HG02884 (cell line): Measurements from ENCODE around the gene RHBDD2.
"Not testable (repeated sequence)": the region's sequence is repeated elsewhere in the genome, so short reads cannot be mapped to it uniquely, and the experiment has no call there.

Experiments
- ATAC-seq: cut with Tn5 transposase; IDR thresholded peaks from one replicate; pipeline ENCODE4 v1.9.1; 2021; ENCODE audit warnings: mild to moderate bottlenecking, moderate library complexity; ENCODE audit not compliant: unreplicated experiment

Gene RHBDD2

DNA sequence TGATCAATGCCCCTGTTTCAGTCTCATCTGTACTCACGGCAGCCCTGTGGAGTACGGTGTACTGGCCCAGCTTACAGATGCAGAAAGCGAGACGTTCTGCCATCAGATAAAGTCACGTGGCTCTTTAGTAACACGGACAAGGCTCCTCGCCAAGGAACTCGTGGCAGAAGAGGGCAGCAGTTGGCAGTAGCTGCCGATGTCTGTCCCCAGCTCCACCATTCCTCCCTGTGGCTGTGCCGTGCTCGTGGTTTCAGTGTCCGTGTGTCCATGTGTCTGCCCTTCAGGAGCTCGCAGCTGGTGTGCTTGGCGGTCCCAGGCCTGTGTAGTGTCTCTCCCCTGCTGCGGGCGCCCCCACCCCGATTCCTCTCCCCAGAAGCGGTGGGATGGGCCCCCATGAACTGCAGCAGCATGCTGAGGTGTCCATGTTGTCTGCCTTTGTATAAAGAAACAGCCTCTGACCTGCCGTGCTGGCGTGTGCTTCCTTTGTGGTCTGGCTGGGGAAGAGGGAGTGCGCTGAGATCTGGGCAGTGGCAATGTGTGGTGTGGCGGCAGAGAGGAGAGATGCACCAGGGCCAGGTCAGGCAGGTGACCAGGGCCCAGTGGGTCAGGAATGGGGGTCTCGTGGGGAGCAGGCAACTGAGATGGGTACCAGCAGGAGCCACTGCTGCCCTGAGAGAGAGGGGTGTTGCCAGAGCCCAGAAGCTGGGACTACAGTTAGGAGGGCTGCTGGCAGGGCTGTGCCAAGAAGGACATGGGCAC lies 9.8 kb downstream of the RHBDD2 start:
- ATAC-seq, result no peak

DNA sequence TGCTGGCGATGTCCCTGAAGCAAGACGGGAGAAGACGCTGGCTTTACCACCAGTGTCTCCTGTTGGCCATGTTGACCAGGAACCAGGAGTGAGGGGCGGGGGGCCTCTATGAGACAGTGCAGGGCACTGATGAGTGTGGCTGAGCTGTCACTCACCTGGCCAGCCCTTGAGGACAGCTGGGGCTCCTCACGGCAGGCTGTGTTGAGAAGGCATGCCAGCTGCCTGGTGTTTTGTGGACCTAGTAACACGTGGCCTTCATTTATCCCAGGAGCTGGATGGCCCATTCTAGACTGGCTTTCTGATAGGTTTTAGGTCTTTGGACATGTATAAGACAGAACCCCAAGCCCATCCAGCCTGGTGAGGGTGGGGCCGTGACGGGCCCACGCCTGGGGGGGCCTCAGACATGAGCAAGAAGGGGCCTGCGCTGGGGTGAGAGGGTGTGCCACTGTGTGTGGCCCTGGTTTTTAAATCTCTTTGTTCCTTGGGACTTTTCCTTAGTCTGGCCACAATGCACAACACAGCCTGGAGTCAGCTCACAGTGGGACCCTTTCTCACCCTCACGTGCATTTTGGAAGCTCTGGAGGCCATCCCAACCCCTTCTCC lies 10.5 kb downstream of the RHBDD2 start:
- no peak for ATAC-seq

DNA sequence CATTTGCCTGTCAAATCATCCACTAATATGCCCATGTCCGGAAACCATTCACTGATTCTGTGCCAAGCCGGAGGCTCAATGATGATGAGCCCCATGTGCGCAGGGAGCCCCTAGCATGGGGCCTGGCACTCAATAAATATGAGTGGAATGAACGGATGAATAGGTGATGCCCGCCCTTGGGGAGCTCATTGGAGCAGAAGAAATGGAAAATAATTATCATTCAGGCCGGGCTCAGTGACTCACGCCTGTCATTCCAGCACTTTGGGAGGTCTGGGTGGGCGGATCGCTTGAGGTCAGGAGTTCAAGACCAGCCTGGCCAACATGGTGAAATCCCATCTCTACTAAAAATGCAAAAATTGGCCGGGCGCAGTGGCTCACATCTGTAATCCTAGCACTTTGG lies 11.0 kb downstream of the RHBDD2 start:
- no peak for ATAC-seq

DNA sequence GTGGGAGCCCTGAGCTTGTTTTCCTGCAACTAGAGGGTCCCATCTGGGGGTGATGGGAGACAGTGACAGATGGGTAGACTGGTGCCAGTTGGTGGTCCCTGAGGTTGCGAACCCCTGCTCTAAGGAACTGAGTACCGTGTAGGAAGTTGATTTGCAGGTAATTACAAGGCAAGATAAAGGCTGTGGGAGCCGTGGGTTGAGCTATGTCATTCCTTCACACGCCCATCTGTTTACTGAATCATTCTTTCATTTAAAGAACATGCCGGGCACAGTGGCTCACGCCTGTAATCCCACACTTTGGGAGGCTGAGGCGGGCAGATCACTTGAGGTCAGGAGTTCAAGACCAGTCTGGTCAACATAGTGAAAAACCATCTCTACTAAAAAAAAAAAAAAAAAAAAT lies 12.4 kb downstream of the RHBDD2 start:
- not testable (repeated sequence) for ATAC-seq

DNA sequence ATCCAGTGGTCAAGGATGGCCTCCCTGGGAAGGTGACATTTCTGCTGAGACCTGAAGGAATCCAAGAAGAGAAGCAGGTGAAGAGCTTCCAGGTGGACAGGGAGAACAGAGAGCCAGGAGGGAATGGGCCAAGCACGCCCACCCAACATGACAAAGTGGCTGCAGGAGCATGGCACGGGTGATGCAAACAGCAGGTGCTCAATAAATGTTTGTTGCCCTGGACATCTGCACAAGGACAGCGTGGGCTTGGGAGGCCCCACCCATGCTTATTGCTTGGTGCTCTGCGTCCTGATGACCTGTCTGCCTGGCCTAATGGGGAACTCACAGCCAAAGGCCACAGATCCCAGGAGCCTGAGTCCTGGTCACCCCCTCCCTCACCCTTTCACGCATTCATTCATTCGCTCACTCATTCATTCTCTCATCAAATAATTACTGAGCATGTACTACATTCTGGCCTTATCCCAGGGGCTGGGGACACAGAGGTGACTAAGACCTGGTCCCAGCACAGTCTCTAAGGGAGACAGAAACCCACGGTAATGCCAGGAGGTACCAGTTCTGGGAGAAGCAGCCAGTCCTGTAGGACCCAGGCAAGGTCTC lies 13.1 kb downstream of the RHBDD2 start:
- ATAC-seq, result no peak

DNA sequence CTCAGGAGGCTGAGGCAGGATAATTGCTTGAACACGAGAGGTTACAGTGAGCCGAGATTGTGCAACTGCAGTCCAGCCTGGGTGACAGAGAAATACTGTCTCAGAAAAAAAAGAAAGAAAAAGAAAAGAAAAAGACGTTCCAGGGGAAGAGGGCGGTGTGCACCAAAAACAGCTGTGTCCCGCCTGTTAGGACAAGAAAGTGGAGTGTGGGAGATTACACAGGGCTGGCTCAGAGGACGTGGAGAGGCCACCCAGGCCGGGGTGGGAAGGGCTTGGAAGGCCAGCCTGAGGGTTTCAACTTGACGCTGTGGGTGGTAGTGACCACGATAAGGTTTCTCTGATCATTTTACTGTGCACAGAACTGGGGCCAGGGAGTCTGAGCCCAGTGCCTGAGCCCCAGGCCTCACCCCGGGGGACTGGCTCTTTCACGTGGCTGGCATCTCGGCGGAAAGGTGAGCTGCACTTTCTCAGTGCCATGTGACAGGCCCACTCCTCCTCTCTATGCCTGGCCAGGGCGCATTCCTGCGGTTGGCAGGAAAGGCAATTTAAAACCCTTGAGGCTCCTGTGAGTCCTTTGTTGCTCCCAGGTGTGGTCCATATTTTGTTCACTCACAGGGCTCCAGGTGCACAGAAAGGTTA lies 13.9 kb downstream of the RHBDD2 start:
- ATAC-seq, result no peak

DNA sequence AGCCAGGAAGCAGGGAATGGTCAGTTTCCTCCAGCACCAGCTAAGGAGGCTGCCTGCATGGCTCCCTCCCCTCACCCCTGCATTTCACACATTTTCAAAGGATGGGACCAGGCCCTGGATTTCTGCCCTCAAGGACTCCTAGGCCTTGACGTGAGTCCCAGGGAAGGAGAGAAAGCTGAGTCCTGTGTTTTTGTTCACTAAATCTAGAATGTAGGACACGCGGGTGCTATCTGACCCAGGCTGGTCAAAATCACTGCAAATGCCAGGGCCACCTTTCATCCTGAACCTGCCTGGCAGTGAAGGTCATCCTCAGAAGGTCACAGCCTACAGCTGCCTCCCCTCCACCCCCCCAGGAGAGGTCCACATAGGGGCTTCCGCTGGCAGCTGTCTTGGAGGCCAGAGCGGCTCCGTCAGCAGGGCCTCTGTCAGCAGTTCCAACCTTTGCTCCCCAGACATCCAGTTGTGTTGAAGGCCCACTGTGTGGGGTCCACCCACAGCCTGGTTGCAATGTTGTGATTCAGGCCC lies 18.0 kb downstream of the RHBDD2 start:
- ATAC-seq, result no peak

DNA sequence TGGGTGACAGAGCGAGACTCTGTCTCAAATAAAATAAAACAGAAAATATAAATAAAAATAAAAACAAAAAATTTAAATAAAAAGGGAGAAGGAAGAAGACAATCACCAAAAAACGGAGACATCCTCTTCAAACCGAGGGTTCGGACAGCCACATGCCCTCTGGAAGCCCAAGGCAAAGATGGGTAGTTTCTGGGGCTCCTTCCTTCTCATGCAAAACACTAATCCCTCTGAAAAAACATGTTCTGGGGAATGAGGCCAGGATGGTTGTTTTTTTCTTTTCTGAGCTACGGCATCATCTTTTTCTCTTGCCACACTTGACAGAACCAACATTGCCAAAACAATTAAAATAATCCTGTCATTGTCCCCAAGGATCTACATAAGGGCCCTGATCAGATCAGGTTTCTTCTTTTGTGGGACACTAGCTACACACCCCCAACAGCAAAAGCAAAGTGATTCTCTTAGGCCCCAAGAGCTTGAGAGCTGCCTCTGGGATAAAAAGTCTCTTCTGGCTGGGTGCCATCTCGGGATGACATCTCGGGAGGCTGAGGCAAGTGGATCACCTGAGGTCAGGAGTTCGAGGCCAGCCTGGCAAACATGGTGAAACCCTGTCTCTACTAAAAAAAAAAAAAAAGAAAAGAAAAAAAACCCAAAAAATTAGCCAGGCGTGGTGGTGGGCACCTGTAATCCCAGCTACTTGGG lies 21.9 kb downstream of the RHBDD2 start:
- ATAC-seq, result no peak

DNA sequence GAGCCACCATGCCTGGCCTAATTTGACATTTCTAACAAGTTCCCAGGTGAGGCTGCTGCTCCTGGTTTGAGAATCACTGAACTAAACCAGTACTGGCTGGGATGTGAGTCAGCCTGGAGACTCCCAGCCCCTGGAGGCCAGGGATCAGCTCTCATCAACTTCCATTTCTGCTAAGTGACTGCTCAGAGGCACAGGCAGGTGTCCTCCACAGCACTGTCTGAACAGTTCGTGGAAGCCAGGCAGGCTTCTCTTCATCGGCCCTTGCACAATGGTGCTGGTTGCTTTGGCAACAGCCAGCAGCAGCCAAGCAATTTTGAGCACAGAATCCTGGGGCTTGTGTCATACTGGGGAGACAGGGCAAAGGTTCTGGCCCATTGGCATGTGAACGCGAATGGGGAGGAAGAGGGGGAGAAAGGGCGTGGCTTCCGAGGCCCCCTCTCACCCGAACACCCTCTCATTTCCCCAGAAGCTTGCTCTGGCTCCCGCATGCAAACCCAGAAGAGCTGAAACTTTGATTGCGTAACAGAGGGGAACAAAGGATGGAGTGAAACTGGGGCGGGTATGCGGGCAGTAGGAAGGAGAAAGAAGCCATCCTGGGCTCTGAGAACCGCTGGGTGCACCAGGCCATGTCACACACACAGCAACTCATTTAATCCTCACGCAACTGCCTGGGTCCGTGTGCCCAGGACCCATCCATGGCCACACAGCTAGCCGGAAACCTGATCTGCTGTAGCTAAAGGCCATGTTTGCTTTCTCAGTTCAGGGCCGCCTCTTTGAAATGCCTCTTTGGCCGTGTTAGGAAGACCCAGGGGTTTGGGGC lies 27.2 kb downstream of the RHBDD2 start:
- ATAC-seq, result no peak

DNA sequence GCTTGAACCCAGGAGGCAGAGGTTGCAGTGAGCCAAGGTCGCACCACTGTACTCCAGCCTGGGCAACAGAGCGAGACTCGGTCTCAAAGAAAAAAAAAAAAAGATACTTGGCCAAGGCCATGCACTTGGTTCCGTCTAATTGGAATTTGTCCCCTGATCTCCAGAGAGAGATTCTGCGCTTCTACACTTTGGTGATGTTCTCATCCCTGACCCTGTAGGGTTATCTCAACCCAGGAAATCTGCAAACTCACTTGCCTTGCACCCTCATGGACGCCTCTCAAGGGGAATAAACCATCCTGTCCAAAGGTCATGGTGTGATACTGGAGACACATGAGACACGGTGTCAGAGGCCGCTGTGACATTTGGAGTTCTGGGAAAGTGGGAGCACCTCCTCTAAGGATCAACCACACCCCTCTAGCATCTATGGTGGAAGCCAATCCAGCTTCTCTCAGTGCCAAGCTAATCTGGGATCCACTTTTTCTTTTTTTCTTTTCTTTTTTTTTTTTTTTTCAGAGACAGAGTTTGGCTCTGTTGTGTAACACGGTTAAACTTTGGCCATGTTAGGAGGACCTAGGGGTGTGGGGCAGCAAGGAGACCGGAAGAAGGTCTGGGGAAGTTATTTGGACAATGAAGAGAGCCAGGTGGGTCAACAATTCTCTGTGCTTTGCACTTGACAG lies 28.3 kb downstream of the RHBDD2 start:
- ATAC-seq, result no peak

DNA sequence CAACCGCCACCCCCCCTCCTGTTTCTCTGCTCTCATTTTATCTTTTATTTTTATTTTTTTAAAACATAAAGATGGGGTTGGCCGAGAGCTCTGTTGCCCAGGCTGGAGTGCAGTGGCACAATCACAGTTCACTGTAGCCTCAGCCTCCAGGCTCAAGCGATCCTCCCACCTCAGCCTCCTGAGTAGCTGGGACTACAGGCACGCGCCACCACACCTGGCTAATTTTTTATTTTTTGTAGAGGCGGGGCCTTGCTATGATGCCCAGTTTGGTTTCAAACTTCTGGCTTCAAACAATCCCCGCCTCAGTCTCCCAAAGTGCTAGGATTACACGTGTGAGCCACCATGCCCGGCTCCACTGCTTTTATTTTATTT lies 28.8 kb downstream of the RHBDD2 start:
- ATAC-seq, result not testable (repeated sequence)

DNA sequence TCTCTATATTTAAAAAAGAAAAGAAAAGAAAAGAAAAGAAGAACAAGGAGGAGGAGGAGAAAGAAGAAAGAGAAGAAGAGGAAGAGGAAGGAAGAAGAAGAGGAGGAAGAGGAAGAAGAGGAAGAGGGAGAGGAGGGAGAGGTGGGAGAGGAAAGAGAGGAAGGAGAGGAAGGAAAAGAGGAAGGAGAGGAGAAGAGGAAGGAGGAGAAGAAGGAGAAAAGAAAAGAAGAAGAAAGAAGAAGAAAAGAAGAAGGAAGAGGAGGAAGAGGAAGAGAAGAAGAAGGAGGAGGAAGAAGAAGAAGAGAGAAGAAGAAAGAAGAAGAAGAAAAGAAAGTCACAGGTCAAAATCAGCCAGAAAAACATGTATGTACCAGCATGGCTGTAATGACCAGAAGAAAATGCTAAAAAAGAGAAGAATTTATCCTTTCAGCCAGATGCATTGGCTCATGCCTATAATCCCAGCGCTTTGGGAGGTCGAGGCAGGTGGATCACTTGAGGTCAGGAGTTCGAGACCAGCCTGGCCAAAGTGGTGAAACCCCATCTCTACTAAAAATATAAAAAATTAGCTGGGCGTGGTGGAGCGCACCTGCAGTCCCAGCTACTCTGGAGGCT lies 30.8 kb downstream of the RHBDD2 start:
- ATAC-seq, result no peak

DNA sequence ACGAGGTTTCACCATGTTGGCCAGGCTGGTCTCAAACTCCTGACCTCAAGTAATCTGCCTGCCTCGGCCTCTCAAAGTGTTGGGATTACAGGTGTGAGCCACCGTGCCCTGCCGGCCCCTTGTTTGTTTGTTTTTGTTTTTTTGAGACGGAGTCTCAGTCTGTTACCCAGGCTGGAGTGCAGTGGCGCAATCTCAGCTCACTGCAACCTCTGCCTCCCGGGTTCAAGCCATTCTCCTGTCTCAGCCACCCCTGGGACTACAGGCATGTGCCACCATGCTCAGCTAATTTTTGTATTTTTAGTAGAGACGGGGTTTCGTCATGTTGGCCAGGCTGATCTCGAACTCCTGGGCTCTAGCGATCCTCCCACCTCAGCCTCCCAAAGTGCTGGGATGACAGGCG lies 32.4 kb downstream of the RHBDD2 start:
- not testable (repeated sequence) for ATAC-seq

DNA sequence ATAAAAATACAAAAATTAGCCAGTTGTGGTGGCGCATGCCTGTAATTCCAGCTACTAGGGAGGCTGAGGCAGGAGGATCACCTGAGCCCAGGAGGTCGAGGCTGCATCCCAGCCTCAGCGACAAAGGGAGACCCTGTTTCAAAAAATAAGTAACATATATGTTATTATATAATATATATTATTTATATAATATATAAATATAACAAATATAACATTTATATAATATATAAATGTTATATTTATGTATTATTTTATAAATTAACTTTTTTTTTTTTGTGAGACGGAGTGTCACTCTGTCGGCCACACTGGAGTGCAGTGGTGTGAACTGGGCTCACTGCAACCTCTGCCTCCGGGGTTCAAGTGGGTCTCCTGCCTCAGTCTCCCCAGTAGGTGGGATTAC lies 34.6 kb downstream of the RHBDD2 start:
- no peak for ATAC-seq

DNA sequence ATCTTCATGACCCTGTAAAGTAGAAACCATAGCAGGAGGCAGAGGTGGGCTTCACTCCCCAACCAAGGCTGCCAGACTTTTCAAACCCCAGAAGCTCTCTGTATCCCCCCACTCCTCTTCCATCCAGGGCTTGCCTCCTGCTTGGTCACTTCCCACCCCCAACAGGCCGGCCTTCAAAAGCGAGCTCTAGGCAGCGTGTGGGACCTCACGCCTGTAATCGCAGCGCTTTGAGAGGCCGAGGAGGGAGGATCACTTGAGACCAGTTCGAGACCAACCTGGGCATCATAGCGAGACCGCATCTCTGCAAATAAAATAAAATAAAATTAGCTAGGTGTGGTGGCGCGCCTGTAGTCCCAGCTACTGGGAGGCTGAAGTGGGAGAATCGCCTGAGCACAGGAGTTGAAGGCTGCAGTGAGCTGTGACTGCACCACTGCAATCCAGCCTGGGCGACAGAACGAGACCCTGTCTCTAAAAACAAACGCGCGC lies 35.4 kb downstream of the RHBDD2 start:
- no peak for ATAC-seq

DNA sequence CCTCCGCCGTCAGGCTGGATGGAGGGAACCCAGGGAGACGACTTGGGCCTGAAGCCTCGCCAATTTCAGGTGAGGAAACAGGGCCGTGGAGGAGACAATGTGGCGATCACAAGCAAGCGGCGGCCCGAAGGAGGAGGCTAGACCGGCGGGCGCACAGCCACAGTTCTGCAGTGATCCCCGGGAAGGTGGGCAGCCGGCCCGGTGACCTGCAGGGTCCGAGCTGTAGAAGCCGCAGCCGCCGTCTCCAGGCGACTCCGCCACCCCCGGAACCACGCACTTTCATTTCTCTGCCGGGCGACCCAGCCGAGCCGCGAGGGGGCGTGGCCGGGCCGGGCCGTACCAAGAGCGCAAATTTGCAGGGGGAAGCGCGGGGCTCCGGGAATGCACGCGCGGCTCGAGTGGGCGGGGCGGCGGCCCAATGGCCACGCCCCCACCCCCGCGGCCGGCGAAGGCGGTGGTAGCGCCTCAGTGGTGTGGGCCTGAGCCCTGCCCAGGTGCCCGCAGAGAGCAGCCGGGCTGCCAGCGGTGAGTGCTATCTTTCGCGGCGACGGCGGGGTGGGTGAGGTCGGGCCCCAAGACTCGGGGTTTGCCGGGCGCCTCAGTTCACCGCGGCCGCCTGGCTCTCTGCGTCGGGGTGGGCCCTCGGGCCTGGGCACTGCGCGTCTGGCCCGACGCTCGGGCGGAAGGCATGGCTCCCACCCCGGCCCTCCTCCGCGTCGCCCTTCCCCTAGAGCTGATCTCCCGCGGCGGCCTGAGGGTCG lies 36.0 kb downstream of the RHBDD2 start, which contains the start of gene POR:
TSS of gene POR (plus strand) at position 501 of the 761 bp plus-strand sequence. CDS start 38,847 bp downstream, outside the sequence.
- ATAC-seq, result peak; percentile 76

DNA sequence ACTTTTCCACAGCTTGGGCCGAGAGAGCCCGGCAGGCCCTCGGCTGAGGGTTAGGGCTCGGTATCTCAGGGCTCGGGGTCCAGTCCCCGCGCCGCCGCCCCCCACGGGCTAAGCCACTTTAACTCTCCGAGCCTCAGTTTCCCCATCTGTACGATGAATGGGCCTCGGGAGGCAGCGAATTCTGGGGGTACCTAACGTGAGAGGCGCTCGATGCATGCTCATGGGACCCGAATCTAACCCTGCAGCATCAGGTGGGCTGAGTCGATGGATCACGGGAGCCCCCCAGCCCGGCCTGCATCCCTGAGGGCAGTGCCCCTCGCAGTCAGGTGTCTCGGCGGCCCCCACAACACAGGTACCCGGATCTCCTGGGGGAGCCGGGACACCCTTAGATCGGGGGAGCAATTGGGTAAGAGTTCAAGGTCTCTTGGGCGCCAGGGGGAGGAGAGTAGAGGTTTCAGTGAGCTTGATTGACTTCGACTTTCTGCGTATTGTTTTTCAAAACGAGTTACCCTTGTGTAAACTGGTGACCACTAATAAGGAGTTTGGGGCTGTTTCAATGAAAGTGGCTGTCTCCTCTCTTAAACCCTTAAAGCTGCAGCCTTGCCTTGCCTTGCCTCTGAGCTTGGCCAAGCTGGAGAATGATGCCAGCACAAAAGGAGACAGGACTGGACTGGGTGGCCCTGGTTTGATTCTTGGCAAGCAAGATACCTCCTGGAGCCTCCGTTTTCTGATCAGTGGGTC lies 36.8 kb downstream of the RHBDD2 start:
- no peak for ATAC-seq
